Stimulated activated CD4-positive, alpha-beta T cell treated with anti-CD3 and anti-CD28 coated beads, Interleukin-4, amount 100 ng/mL, for 1 hour (primary cell): ENCODE results near the gene EIF5B.
"Not testable (repeated sequence)": the region's sequence is repeated elsewhere in the genome, so short reads cannot be mapped to it uniquely, and the experiment has no call there.

Source experiments
- DNase-seq: peaks from one replicate; pipeline ENCODE4 v3.0.0-alpha.2; 2020

The EIF5B gene

DNA sequence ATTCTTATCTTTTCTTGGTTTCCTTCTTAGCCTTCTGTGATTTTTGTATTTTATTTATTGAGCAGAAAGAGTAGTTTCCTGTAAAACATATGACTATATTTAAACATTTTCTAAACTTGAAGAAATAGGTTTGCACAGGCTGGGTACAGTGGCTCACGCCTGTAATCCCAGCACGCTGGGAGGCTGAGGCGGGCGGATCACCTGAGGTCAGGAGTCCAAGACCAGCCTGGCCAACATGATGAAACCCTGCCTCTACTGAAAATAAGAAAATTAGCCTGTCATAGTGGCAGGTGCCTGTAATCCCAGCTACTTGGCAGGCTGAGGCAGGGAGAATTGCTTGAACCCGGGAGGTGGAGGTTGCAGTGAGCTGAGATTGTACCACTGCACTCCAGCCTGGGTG lies 31.7 kb downstream of the EIF5B start:
- not testable (repeated sequence) for DNase-seq

- no peak for DNase-seq
These were observed 36.0 kb downstream of the EIF5B start for GRCh38 chr2:99373144-99373543.

- no peak for DNase-seq
These were observed 37.6 kb downstream of the EIF5B start for GRCh38 chr2:99374747-99375146.

- DNase-seq: no peak
These were observed 39.2 kb downstream of the EIF5B start for GRCh38 chr2:99376254-99376864.

GRCh38 chr2:99377879-99378278 lies 40.7 kb downstream of the EIF5B start:
- no peak for DNase-seq

GRCh38 chr2:99380376-99381010 lies 43.3 kb downstream of the EIF5B start:
- no peak for DNase-seq

DNA sequence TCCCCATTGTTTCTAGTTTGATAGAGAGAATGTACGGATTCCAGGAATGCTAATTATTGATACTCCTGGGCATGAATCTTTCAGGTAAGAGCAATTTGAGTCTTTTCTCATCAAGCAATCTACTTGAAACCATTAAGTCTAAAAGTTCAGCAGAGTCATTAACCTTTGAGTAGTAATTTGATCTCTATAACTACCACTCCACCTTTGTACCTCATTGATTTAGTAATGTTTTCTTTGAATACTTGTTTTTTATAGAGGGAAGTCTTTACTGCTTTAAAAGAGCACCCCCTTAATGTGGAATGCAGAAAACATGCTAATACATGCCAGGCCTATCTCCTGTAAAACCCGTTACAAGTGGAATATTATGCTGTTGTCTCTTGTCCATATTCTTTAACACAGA lies 45.0 kb downstream of the EIF5B start:
- no peak for DNase-seq

- DNase-seq: no peak
These were observed 48.8 kb downstream of the EIF5B start for GRCh38 chr2:99386011-99386410.

DNA sequence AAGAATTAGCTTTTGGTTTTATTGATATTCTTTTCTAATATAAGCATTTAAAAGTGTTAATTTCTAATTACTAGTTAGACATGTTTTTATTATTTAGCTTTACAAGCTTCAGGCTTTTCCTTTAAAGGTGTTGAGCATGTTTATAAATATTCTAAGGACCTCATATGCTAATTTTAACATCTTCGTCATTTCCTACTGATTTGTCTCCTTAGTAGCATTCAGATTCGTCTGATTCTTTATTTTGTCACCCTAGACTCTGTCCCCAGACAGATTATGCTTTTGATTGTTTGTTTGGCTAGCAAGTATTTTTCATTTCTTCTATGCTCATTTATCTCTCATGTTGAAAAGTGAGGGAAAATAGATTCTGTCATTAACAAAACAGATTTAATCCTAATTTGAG lies 51.7 kb downstream of the EIF5B start:
- no peak for DNase-seq

- DNase-seq: no peak
These were observed 52.2 kb downstream of the EIF5B start for GRCh38 chr2:99389371-99389770.

GRCh38 chr2:99389946-99390345 lies 52.8 kb downstream of the EIF5B start:
- no peak for DNase-seq

DNA sequence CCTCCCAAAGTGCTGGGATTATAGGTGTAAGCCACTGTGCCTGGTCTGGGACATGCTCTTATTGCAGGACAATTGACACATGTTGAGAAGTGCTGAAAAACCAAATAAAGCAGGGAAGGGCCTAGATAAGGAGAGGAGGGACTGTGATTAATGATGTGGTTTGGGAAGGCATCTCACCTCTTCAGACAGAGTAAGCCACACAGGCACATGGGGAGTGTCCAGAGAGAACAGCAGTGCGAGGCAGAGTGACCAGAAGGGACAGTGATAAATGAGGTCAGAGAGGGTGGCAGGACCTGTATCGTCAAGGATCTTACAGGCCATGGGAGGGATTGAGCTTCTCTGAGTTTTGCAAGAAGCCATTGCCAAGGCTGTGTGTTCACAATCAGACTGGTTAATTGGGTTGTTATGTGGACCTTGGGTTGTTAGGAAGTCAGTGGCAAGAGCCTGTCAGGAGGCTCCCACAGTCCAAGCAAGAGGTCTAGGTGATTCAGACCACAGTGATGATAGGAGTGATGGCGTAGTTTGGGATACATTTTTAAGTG lies 58.5 kb downstream of the EIF5B start:
- DNase-seq: no peak

DNA sequence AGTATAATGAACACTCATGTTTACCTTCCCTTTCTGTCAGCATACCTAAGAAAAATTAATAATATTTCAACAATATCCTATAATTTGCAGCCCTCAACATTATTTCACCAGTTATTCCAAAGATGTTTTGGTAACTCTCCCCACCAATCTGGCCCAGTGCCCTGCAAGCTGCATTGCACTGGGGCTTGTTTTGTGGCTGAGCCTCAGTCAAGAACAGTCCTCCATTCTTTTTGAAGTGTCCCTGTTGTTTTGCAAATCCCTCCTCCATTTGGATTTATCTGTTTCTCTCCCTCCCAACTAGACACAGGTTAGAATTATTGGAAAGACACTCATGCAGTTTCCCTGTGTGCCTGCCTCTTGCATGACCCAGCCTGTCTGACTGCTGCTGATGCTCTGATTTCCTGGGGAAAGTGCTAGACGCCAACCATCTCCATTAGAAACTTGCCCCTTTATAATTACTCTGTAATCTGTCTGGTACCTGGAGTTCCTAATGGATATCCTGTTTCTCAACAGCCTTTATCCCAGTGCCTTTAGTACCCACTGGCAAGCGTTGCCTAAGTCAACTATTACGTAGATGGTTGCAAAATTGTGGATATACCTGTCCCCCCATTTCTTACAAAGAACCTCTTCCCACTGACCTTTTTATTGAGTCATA lies 60.2 kb downstream of the EIF5B start:
- no peak for DNase-seq

GRCh38 chr2:99398303-99398702 lies 61.1 kb downstream of the EIF5B start:
- no peak for DNase-seq

DNA sequence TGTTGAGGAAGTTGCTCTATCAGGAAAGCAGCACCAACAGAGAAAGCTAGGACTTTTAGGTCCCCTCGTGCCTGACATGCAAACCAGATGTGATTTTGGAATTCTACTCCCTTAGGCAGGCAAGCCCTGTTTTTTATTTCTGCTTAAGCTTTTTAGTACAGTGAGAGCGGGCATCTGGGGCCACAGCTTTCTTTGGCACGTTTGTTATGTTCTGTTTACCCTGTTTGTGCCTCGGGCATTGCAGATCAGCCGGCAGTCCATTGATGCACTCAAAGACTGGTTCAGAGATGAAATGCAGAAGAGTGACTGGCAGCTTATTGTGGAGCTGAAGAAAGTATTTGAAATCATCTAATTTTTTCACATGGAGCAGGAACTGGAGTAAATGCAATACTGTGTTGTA lies 61.9 kb downstream of the EIF5B start:
- no peak for DNase-seq

- DNase-seq: no peak
These were observed 62.6 kb downstream of the EIF5B start for GRCh38 chr2:99399795-99400194.

- no peak for DNase-seq
These were observed 64.7 kb downstream of the EIF5B start for GRCh38 chr2:99401841-99402240.

- no peak for DNase-seq
These were observed 65.9 kb downstream of the EIF5B start for GRCh38 chr2:99403084-99403483.

DNA sequence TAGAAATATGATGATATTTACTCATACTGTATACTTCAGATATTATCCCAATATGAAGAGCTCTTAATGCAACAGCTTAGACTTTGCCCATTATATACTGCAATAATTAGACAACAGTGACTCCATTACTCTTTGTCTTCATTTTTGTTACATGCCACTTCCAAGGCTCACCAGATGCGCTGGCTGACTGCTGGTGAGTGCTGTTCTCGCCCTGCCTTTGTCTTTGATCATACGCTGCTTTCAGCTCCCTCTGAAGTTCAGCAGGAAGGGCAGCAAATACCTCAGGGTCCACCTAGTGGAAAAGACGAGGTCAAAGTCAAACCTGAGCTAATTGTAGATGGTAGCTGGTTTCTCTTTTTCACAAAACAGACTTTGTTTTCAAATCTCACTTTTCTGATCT lies 66.3 kb downstream of the EIF5B start:
- no peak for DNase-seq

GRCh38 chr2:99404039-99404796 lies 67.0 kb downstream of the EIF5B start:
- no peak for DNase-seq

DNA sequence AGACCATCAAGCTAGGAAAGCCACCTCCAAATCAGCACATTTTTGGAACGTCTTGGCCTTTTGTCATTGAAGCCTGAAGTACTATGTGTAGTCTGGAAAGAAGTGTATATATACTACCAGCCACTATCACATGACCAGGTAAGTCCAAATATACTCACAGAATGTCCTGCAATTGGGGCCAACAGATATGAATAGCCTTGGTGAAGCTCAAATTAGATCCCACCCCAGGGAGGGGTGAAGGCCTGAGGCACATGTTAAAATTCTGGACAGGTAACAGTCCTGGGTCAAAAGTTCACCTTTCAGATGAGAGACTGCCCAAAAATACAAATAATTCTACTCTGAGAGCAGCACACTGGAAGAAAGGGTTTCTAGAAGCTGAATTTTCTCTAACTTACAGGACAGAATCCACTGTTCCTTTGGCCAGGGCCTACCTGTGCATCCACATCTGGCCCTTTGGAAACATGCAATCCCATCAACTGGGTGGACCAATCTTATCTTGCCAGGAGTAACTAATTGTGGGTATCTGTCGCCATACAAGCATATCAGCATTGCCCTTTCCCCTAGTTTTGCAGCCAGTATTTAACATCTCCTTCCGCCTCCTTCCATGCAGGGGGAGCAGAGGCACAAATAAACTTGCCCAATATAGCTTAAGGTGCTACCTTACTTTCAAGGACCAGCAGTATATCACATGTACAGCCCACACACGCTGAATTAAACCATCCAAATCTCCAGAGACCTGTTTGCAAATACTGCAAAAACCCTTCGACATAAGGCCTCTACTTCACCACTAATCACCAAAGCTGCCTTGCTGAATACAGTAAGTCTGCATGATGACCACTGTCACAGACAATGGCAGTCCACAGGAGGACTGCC lies 67.8 kb downstream of the EIF5B start:
- DNase-seq: no peak

- no peak for DNase-seq
These were observed 68.9 kb downstream of the EIF5B start for GRCh38 chr2:99406137-99406536.

DNA sequence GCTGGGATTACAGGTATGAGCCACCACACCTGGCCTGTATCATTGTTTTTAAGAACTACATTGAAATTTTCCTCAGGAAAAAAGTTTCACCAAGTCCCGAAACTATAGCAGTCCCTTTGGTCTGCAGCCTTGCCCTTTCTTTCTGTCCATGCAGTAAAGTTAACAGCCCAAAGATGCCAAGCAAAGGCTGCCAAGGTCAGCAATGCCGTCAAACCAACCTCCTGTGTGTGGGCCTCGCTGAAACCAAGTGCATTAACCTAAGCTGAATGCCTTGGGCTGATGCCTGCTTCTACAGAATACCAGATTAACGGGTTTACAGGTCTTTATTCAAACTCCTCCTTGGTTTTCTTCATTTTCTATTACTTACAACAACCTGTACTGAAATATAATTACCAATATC lies 73.1 kb downstream of the EIF5B start:
- no peak for DNase-seq
